Measurements from ENCODE around the gene TESK2.

Gene TESK2, protein sequence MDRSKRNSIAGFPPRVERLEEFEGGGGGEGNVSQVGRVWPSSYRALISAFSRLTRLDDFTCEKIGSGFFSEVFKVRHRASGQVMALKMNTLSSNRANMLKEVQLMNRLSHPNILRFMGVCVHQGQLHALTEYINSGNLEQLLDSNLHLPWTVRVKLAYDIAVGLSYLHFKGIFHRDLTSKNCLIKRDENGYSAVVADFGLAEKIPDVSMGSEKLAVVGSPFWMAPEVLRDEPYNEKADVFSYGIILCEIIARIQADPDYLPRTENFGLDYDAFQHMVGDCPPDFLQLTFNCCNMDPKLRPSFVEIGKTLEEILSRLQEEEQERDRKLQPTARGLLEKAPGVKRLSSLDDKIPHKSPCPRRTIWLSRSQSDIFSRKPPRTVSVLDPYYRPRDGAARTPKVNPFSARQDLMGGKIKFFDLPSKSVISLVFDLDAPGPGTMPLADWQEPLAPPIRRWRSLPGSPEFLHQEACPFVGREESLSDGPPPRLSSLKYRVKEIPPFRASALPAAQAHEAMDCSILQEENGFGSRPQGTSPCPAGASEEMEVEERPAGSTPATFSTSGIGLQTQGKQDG

DNA sequence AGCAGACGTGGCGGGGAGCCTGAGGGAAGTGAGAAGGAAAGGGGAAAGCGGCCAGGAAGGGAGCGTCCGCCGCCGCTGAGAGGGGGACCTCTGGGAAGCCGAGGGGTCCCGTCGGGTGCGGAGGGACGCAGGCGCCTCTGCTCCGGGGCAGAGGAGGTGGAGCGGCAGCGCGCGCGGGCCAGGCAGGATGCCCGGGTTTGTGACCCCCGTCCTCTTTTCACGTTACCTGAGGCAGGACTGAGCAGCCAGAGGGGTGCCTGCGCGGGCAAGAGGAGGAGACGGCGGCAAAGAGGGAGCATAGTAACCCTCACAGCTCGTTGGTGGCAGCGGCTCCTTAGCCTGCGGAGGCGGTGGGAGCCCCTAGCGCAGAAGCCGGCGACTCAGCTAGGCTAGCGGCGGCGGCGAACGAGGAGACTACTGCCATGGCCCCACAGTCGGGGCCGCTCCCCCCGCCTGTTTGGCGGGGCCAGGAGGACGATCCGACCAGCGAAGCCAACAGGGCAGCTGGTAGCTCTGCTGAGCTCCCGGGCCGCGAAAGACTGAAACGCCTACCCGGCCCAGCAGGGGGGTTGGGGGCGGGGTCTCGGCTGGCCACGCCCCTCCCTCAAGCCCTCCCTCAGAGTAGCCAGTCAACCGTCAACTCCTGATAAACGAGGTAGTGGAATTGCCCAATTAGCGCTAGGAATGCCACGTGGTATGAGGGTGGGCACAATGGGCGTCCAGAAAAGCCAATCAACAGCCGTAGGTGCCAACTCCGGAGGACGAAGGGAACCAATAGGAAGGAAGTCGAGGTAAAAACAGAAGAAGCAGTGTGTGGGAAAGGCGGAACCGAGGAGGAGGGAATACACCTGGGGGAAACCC lies at the start of gene TESK2:
Gene TESK2 (minus strand): TSS at position 538 of the 861 bp plus-strand sequence. CDS start 33,378 bp downstream, outside the sequence.
- no peaks in the 10 kb centered on the region for H3K27me3 ChIP-seq (ENCODE audit: control insufficient read depth, insufficient read depth, low read length)
- TF ChIP-seq, protein P1, sequence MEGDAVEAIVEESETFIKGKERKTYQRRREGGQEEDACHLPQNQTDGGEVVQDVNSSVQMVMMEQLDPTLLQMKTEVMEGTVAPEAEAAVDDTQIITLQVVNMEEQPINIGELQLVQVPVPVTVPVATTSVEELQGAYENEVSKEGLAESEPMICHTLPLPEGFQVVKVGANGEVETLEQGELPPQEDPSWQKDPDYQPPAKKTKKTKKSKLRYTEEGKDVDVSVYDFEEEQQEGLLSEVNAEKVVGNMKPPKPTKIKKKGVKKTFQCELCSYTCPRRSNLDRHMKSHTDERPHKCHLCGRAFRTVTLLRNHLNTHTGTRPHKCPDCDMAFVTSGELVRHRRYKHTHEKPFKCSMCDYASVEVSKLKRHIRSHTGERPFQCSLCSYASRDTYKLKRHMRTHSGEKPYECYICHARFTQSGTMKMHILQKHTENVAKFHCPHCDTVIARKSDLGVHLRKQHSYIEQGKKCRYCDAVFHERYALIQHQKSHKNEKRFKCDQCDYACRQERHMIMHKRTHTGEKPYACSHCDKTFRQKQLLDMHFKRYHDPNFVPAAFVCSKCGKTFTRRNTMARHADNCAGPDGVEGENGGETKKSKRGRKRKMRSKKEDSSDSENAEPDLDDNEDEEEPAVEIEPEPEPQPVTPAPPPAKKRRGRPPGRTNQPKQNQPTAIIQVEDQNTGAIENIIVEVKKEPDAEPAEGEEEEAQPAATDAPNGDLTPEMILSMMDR (IDR thresholded peaks at IDR 0.05) = no peak
- peak within 1 kb of the TSS; percentile 46 for H3K9ac ChIP-seq
- H3K4me1 ChIP-seq = no peaks in the 10 kb centered on the region
- peak within 1 kb of the TSS; percentile 65 for H3K4me3 ChIP-seq (ENCODE audit: low read depth, low read length)
- no peaks in the 10 kb centered on the region for H3K36me3 ChIP-seq (ENCODE audit: control insufficient read depth, insufficient read depth, low read length)
- peak within 1 kb of the TSS; percentile 80 for H3K4me2 ChIP-seq (ENCODE audit: low read length)
- H3K79me2 ChIP-seq = no peaks in the 10 kb centered on the region
- peak within 1 kb of the TSS; percentile 86 for H2AFZ ChIP-seq
- no peaks in the 10 kb centered on the region for H3K9me3 ChIP-seq (ENCODE audit: control insufficient read depth, low read length)
- peak within 1 kb of the TSS; percentile 73 for H3K27ac ChIP-seq

DNA sequence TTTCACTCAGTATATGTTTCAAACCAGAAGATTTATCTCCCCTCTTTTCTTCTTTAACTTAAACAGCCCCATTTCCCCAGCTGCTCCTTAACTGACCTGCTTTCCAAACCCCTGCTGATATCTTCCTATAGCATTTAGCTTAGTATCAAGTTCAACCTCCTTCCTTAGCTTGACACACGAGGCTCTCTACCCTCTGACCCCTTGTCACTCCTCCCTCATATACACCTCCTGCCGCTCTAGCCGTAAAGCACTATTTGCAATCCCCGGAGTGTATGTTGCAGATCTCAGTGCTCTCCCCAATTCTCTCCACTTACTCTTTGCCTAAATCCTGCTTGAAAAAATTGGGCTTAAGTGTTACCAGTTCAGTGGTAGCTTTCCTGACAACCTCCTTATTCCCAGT lies 45.9 kb upstream of the TESK2 start:
- Histone ChIP-seq H3K9ac (no peak overlapping the region), H3K9me3 (ENCODE audit: control insufficient read depth, low read length) (no peaks in the 10 kb centered on the region), H2AFZ (no peak overlapping the region), H3K79me2 (no peaks in the 10 kb centered on the region), H3K4me3 (ENCODE audit: low read depth, low read length) (no peak overlapping the region), H3K4me2 (ENCODE audit: low read length) (no peak overlapping the region), H3K36me3 (ENCODE audit: control insufficient read depth, insufficient read depth, low read length) (no peaks in the 10 kb centered on the region), H3K4me1 (no peaks in the 10 kb centered on the region), H3K27ac (no peak overlapping the region), H3K27me3 (ENCODE audit: control insufficient read depth, insufficient read depth, low read length) (no peaks in the 10 kb centered on the region)
- TF ChIP-seq, protein P1 (IDR thresholded peaks at IDR 0.05) = no peak

DNA sequence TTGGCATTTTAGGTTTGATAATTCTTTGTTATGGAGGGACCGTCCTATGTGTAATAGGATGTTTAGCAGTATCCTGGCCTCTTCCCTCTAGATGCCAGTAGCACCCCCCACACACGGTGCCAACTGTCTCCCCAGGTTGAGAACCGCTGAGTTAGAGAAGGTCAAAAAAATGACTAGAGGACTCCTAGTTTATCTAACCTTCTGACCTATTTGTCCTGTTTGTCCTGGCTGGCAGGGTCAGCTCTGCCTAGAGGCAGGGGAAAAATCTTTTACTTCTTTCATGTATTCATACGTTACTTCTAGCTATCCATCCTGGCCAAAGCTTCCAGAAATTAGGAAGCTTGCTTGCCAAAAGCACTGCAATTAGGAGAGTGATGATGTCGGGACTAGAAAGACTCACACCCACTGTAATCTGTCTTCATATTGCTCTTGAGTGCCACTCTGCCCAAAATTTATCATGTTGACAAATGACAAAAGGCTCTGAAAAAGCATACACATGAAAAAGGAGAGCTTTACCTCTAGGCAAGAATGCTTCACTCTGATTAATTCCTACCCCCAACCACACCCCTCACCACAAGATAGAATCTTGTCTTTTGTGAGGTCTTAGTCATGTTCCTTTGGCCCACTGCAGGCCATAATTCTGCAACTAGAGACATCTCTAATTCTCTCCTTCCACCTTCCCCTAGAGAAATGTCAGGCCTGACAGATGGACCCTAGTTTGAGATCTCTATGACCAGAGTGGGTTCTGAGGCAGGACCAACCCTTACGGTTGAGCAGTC lies 45.2 kb upstream of the TESK2 start:
- Histone ChIP-seq H3K9me3 (ENCODE audit: control insufficient read depth, low read length) (no peaks in the 10 kb centered on the region), H2AFZ (no peak overlapping the region)
- TF ChIP-seq, protein P1 (IDR thresholded peaks at IDR 0.05) = no peak

DNA sequence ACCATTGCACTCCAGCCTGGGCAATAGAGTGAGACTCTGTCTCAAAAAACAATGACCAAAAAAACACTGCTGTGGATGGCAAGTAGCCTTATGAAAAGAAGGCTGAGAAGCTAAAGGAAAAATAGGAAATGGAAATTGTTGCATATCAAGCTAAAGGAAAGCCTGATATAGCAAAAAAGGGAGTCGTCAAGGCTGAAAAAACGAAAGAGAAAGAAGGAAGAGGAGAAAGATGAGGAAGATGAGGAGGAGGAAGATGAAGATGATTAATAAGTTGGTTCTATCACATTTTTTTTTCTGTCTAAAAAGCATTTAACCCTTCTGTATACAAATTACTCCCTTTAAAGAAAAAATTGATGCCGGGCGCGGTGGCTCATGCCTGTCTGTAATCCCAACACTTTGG lies 40.9 kb upstream of the TESK2 start:
- Histone ChIP-seq H3K9ac (no peak overlapping the region), H3K4me1 (no peaks in the 10 kb centered on the region), H3K36me3 (ENCODE audit: control insufficient read depth, insufficient read depth, low read length) (no peaks in the 10 kb centered on the region), H3K79me2 (no peaks in the 10 kb centered on the region), H3K4me3 (ENCODE audit: low read depth, low read length) (no peak overlapping the region), H3K27ac (no peak overlapping the region), H3K4me2 (ENCODE audit: low read length) (no peak overlapping the region), H2AFZ (no peak overlapping the region), H3K9me3 (ENCODE audit: control insufficient read depth, low read length) (no peaks in the 10 kb centered on the region), H3K27me3 (ENCODE audit: control insufficient read depth, insufficient read depth, low read length) (no peaks in the 10 kb centered on the region)
- TF ChIP-seq, protein P1 (IDR thresholded peaks at IDR 0.05) = no peak

More for the DNA sequence above, 45.2 kb upstream of the TESK2 start:
- Histone ChIP-seq H3K27ac (no peak overlapping the region), H3K36me3 (ENCODE audit: control insufficient read depth, insufficient read depth, low read length) (no peaks in the 10 kb centered on the region), H3K79me2 (no peaks in the 10 kb centered on the region), H3K4me3 (ENCODE audit: low read depth, low read length) (no peak overlapping the region), H3K4me2 (ENCODE audit: low read length) (no peak overlapping the region), H3K27me3 (ENCODE audit: control insufficient read depth, insufficient read depth, low read length) (no peaks in the 10 kb centered on the region), H3K4me1 (no peaks in the 10 kb centered on the region), H3K9ac (no peak overlapping the region)
